Rectal smooth muscle tissue (tissue), 1 donor: ENCODE measurements around the gene CRYZ.
"Not testable (repeated sequence)": the region's sequence is repeated elsewhere in the genome, so short reads cannot be mapped to it uniquely, and the experiment has no call there.

Source experiments
- H3K27ac ChIP-seq: one replicate; pipeline ENCODE4 v1.7.0; 2013; ENCODE audit warnings: low read depth, low read length, inconsistent platforms
- H3K27me3 ChIP-seq: one replicate; pipeline ENCODE4 v1.7.0; 2013; ENCODE audit warnings: low read length; ENCODE audit not compliant: control insufficient read depth, insufficient read depth
- H3K36me3 ChIP-seq: one replicate; pipeline ENCODE4 v1.7.0; 2013; ENCODE audit warnings: low read length; ENCODE audit not compliant: control insufficient read depth, insufficient read depth
- H3K4me1 ChIP-seq: one replicate; pipeline ENCODE4 v1.7.0; 2013; ENCODE audit warnings: low read length; ENCODE audit not compliant: control insufficient read depth, insufficient read depth
- H3K4me3 ChIP-seq: one replicate; pipeline ENCODE4 v1.7.0; 2013; ENCODE audit warnings: low read length
- H3K9ac ChIP-seq: one replicate; pipeline ENCODE4 v1.7.0; 2013; ENCODE audit warnings: low read length

Gene CRYZ

GRCh38 chr1:74732960-74733603 lies at the start of gene CRYZ, which contains the start of gene TYW3:
TSS of gene CRYZ (minus strand) at chr1:74733050. CDS start at chr1:74724821, 8,229 bp downstream.
TSS of gene TYW3 (plus strand) at chr1:74733152. CDS start at chr1:74733245, 93 bp downstream.
- H3K27ac ChIP-seq: peak within 1 kb of the TSS; percentile 93
- H3K27me3 ChIP-seq: no peaks in the 10 kb centered on the region
- H3K36me3 ChIP-seq: peaks cover 10% of the 10 kb centered on the region
- H3K9ac ChIP-seq: peak within 1 kb of the TSS; percentile 74
- H3K4me3 ChIP-seq: peak within 1 kb of the TSS; percentile 98
- H3K4me1 ChIP-seq: peaks cover 27% of the 10 kb centered on the region

DNA sequence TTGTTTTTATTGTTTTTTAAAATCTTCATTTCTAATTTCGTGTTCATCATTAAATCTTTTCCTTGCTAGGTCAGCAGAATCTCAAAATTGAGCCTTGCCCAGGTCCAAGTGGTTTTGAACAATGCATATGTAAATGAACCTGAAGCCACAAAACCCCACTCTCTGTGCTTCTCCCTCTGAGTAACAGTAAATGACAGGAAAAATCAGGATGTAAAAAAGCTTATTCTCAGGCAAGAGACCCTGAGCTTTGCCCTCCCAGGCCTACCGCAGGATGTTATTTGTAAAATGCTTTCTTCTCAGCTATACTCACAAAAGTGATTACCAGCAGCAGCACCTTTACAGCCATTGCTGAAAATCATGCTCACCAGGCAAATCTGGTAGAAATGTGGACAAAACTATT lies 47.7 kb upstream of the CRYZ start:
- Histone ChIP-seq H3K4me1 (no peaks in the 10 kb centered on the region), H3K27ac (no peak overlapping the region), H3K9ac (no peak overlapping the region), H3K4me3 (no peak overlapping the region), H3K27me3 (no peaks in the 10 kb centered on the region), H3K36me3 (no peaks in the 10 kb centered on the region)

DNA sequence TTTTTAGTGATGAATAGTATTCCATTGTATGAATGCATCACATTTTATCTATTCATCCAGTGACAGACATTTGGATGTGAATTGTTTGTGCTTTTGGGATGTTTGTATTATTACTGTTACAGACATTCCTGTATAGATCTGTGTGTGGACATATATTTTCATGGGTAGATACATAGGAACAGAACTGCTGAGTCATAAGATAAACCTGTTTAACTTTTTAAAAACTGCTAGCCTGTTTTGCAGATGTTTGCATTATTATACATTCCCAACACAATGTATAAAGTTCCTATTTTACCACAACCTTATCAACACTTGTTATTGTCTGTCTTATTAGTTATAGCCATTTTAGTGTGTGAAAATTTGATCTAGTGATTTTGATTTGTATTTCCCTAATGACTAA lies 46.9 kb upstream of the CRYZ start:
- no peaks in the 10 kb centered on the region for H3K27me3 ChIP-seq
- no peak overlapping the region for H3K27ac ChIP-seq
- H3K4me3 ChIP-seq: no peak overlapping the region
- no peak overlapping the region for H3K9ac ChIP-seq
- no peaks in the 10 kb centered on the region for H3K4me1 ChIP-seq
- no peaks in the 10 kb centered on the region for H3K36me3 ChIP-seq

- Histone ChIP-seq H3K9ac (no peak overlapping the region), H3K27ac (no peak overlapping the region), H3K4me1 (no peaks in the 10 kb centered on the region), H3K27me3 (no peaks in the 10 kb centered on the region), H3K36me3 (no peaks in the 10 kb centered on the region), H3K4me3 (no peak overlapping the region)
Observed at GRCh38 chr1:74777525-74777924, 44.7 kb upstream of the CRYZ start.

DNA sequence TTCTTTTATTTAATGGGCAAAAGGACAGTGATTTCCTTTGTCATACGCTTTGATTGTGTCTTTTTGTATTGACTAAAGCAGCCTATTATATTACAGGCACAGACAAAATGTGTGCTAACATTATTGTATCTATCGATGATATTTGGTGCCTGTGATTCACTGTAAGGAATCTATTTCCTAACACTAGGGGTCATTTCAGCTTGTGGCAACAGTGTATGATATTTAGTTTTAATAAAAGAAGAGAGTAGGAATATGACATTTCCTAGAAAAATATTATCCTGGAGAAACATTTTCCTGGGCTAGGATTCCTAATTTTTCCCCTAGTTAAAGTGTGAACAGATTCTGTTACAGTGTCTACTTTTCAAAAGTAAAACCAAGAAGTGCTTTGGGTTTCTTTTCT lies 42.9 kb upstream of the CRYZ start:
- no peak overlapping the region for H3K9ac ChIP-seq

GRCh38 chr1:74773582-74773981 lies 40.7 kb upstream of the CRYZ start:
- Histone ChIP-seq H3K4me3 (no peak overlapping the region), H3K4me1 (no peaks in the 10 kb centered on the region), H3K36me3 (no peaks in the 10 kb centered on the region), H3K27me3 (no peaks in the 10 kb centered on the region), H3K27ac (no peak overlapping the region), H3K9ac (no peak overlapping the region)

More for the DNA sequence above, 42.9 kb upstream of the CRYZ start:
- H3K27ac ChIP-seq: no peak overlapping the region
- H3K4me1 ChIP-seq: no peaks in the 10 kb centered on the region
- no peaks in the 10 kb centered on the region for H3K36me3 ChIP-seq
- no peak overlapping the region for H3K4me3 ChIP-seq
- H3K27me3 ChIP-seq: no peaks in the 10 kb centered on the region

DNA sequence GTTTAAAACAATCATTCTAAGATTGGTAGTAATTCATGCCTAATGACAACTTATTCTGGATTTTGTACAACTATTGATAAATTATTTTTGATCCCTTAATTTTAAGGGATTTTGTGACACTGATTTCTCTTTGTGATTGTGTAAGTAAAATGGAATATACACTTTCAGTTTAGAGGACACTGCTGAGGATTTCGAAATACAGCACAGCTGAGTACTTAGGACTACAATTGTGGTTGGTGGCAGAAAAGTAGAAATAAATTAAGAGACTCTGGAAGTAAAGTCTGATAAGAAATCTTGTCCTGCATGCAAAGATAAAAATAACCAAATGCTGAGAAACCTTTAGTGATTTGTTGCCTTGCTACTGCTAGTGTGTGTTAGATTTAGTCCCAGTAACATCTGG lies 40.1 kb upstream of the CRYZ start:
- no peak overlapping the region for H3K4me3 ChIP-seq
- no peaks in the 10 kb centered on the region for H3K36me3 ChIP-seq
- H3K4me1 ChIP-seq: no peaks in the 10 kb centered on the region
- no peak overlapping the region for H3K27ac ChIP-seq
- no peak overlapping the region for H3K9ac ChIP-seq
- H3K27me3 ChIP-seq: no peaks in the 10 kb centered on the region

DNA sequence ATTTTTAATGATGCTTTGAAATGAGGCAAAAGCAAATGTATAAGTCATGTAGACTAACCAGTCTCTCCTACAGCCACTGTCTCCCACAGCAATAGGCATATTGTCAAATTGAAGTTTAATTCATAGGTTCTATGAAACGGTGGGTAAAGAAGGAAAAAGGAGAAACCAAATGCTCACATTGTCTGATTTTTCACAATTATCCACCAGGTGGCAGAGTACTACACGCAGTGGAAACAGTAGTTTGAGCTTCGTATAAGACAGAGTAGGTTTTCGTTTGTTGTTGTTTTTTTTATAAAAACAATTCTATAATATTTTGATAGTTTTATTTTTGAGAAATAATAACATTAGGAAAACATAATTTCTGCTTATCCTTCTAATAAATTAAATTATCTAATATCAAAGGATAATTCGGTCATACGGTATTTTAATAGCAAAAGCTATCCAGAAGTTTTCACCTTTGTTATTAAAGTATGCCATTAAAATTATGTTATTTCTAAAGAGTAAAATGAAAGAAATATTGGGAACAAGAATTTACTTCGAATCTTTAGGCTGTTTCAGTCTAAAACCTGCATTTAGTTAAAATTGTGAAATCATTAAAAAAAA lies 39.2 kb upstream of the CRYZ start:
- Histone ChIP-seq H3K36me3 (no peaks in the 10 kb centered on the region), H3K4me1 (no peaks in the 10 kb centered on the region), H3K9ac (no peak overlapping the region), H3K27ac (no peak overlapping the region), H3K4me3 (no peak overlapping the region), H3K27me3 (no peaks in the 10 kb centered on the region)

- no peaks in the 10 kb centered on the region for H3K4me1 ChIP-seq
- H3K36me3 ChIP-seq: no peaks in the 10 kb centered on the region
- no peaks in the 10 kb centered on the region for H3K27me3 ChIP-seq
- H3K27ac ChIP-seq: no peak overlapping the region
- no peak overlapping the region for H3K9ac ChIP-seq
- H3K4me3 ChIP-seq: no peak overlapping the region
Observed at GRCh38 chr1:74767490-74767889, 34.6 kb upstream of the CRYZ start.

DNA sequence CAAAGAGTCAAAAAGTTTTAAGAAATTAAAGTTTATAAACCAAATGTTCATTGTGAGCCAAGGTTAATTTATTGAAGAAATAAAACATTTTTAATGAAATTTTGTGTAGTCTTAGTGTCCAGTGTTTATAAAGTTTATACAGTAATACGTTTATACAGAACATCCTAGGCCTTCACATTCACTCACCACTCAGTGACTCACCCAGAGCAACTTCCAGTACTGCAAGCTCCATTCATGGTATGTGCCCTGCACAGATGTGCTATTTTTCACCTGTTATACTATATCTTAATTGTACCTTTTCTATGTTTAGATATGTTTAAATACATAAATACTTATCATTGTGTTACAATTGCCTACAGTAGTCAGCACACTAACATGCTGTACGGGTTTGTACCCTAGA lies 33.7 kb upstream of the CRYZ start:
- H3K36me3 ChIP-seq: peaks cover 5% of the 10 kb centered on the region
- no peaks in the 10 kb centered on the region for H3K27me3 ChIP-seq
- H3K4me3 ChIP-seq: no peak overlapping the region
- no peak overlapping the region for H3K9ac ChIP-seq
- no peak overlapping the region for H3K27ac ChIP-seq
- no peaks in the 10 kb centered on the region for H3K4me1 ChIP-seq

GRCh38 chr1:74763807-74764206 lies 31.0 kb upstream of the CRYZ start:
- Histone ChIP-seq H3K27me3 (no peaks in the 10 kb centered on the region), H3K36me3 (peaks cover 7% of the 10 kb centered on the region), H3K4me1 (no peaks in the 10 kb centered on the region), H3K4me3 (no peak overlapping the region), H3K9ac (no peak overlapping the region), H3K27ac (no peak overlapping the region)

- not testable (repeated sequence) for H3K27me3 ChIP-seq, H3K4me3 ChIP-seq, H3K4me1 ChIP-seq, H3K9ac ChIP-seq, H3K27ac ChIP-seq
- H3K36me3 ChIP-seq: peaks cover 10% of the 10 kb centered on the region
Observed at GRCh38 chr1:74756650-74757049, 23.8 kb upstream of the CRYZ start.

GRCh38 chr1:74755475-74755874 lies 22.6 kb upstream of the CRYZ start:
- Histone ChIP-seq H3K36me3 (peaks cover 9% of the 10 kb centered on the region), H3K27me3 (no peaks in the 10 kb centered on the region), H3K27ac (no peak overlapping the region), H3K4me1 (no peaks in the 10 kb centered on the region), H3K4me3 (no peak overlapping the region), H3K9ac (no peak overlapping the region)
